GM12878 (cell line): ENCODE data around the gene GTF2H1. TPM values are rescaled to one million over a fixed set of nuclear protein-coding genes. Genes with fewer than 3 reads are reported as not detected.

Experiments
- ATAC-seq: fragments of 200-7000 bp; cut with Tn5 transposase; 3 replicates; pipeline ENCODE4 v1.9.1; 2020; ENCODE audit warnings: mild to moderate bottlenecking, moderate library complexity
- BruUV-seq: library from RNA; stranded (reverse); fragments of 400-500 nt; replicated peaks from 2 replicates; lab custom pipeline; 2021; lab: Mats Ljungman, UMichigan
- CTCF ChIA-PET: fragments of 300-600 bp; sonication (Branson Sonifier 250); formaldehyde crosslinking; extraction: SDS; loops from one replicate; lab custom pipeline; 2021; ENCODE audit warnings: inconsistent platforms; lab: Yijun Ruan, JAX
- POLR2A ChIA-PET: fragments of 350-600 bp; formaldehyde crosslinking; extraction: SDS; loops from one replicate; lab custom pipeline; 2021; ENCODE audit warnings: inconsistent platforms; lab: Charles Lee
- RAD21 ChIA-PET: fragments of 300-600 bp; sonication (Branson Sonifier 250); formaldehyde crosslinking; loops from one replicate; lab custom pipeline; 2023; ENCODE audit warnings: antibody characterized with exemption; ENCODE audit not compliant: unreplicated experiment; lab: Charles Lee
- SMC1A ChIA-PET: fragments of 300-600 bp; sonication (Branson Sonifier 250); formaldehyde crosslinking; loops from one replicate; lab custom pipeline; 2023; ENCODE audit not compliant: unreplicated experiment, uncharacterized antibody; lab: Charles Lee
- DNase-seq: peaks from one replicate; pipeline ENCODE4 v3.0.0-alpha.2; 2011; ENCODE audit warnings: low read depth, low spot score
- FAIRE-seq: peaks from 3 replicates; lab custom pipeline; 2011; peaks lifted over from hg19 to GRCh38; lab: Jason Lieb, UNC
- H2AFZ ChIP-seq: 2 replicates; pipeline ENCODE4 v1.6.0; 2011; ENCODE audit warnings: low read depth, low read length, control low read depth; ENCODE audit not compliant: control insufficient read depth
- H3K27ac ChIP-seq: 2 replicates; pipeline ENCODE4 v1.5.1; 2011; ENCODE audit warnings: control low read depth; ENCODE audit not compliant: control insufficient read depth, insufficient read depth
- H3K27me3 ChIP-seq, 2 experiments: replicated peaks in 1 of 2; 2 replicates each; pipeline versions ENCODE4 v1.6.0 to v1.6.1; 2011; ENCODE audit warnings: low read length in 1 of 2; ENCODE audit not compliant: control insufficient read depth in 2 of 2, insufficient read depth in 2 of 2
- H3K36me3 ChIP-seq, 2 experiments: 2 replicates each; pipeline ENCODE4 v1.5.1; 2011; ENCODE audit warnings: low read length in 1 of 2; ENCODE audit not compliant: control insufficient read depth in 2 of 2, insufficient read depth in 2 of 2
- H3K4me1 ChIP-seq: 2 replicates; pipeline ENCODE4 v1.6.1; 2011; ENCODE audit warnings: mild to moderate bottlenecking, low read length, moderate library complexity, mixed read lengths; ENCODE audit not compliant: control insufficient read depth, insufficient read depth
- H3K4me2 ChIP-seq: 2 replicates; pipeline ENCODE4 v1.6.0; 2011; ENCODE audit warnings: control low read depth; ENCODE audit not compliant: control insufficient read depth, insufficient read depth
- H3K4me3 ChIP-seq: fragments of 200-600 bp; sonication (generic); 2 replicates; pipeline ENCODE4 v1.5.1; 2016
- H3K79me2 ChIP-seq: 2 replicates; pipeline ENCODE4 v1.6.0; 2011; ENCODE audit warnings: low read length; ENCODE audit not compliant: control insufficient read depth, insufficient read depth
- H3K9ac ChIP-seq: 2 replicates; pipeline ENCODE4 v1.8.0; 2011; ENCODE audit warnings: low read length, control low read depth, mixed read lengths; ENCODE audit not compliant: control insufficient read depth, insufficient read depth
- H3K9me3 ChIP-seq: replicated peaks from 3 replicates; pipeline ENCODE4 v1.5.1; 2011; ENCODE audit warnings: mild to moderate bottlenecking, low read length; ENCODE audit not compliant: control insufficient read depth, insufficient read depth
- H4K20me1 ChIP-seq: 2 replicates; pipeline ENCODE4 v1.6.0; 2011; ENCODE audit not compliant: control insufficient read depth, insufficient read depth
- BHLHE40 ChIP-seq, 2 experiments: fragments of 450-650 bp in 1 of 2; IDR thresholded peaks; 2 replicates each; pipeline ENCODE4 v1.6.1; 2011 to 2017; ENCODE audit warnings: low read depth in 2 of 2, borderline replicate concordance in 1 of 2, improper control_type of control experiment in 1 of 2, low read length in 1 of 2, mild to moderate bottlenecking in 1 of 2
- CTCF ChIP-seq, 3 experiments: IDR thresholded peaks in 2 of 3; conservative IDR thresholded peaks in 1 of 3; 2 replicates each; pipeline ENCODE4 v1.5.1; 2011; ENCODE audit warnings: low read depth in 3 of 3, low read length in 3 of 3, mild to moderate bottlenecking in 3 of 3, control low read depth in 2 of 3, moderate library complexity in 2 of 3, inconsistent platforms in 1 of 3, mixed read lengths in 1 of 3; ENCODE audit not compliant: control insufficient read depth in 2 of 3, insufficient read depth in 1 of 3; ENCODE audit errors: extremely low read depth in 1 of 3
- HDAC2 ChIP-seq: fragments of 200-600 bp; sonication (generic); IDR thresholded peaks from 2 replicates; pipeline ENCODE4 v1.6.1; 2017
- MAX ChIP-seq: IDR thresholded peaks from 2 replicates; pipeline ENCODE4 v1.6.1; 2012; ENCODE audit warnings: low read depth, low read length, improper control_type of control experiment
- MEF2A ChIP-seq: IDR thresholded peaks from 2 replicates; pipeline ENCODE4 v1.6.1; 2011; ENCODE audit warnings: low read depth, mild to moderate bottlenecking, low read length, moderate library complexity; ENCODE audit not compliant: insufficient read depth
- MXI1 ChIP-seq: fragments of 150-350 bp; IDR thresholded peaks from 2 replicates; pipeline ENCODE4 v1.6.1; 2011; ENCODE audit warnings: low read depth, mild to moderate bottlenecking, inconsistent platforms, low read length, improper control_type of control experiment
- NFIC ChIP-seq: IDR thresholded peaks from 2 replicates; pipeline ENCODE4 v1.6.1; 2012; ENCODE audit warnings: low read depth, mild to moderate bottlenecking, inconsistent platforms, low read length, moderate library complexity
- NRF1 ChIP-seq: conservative IDR thresholded peaks from 2 replicates; pipeline ENCODE4 v1.6.1; 2011; ENCODE audit warnings: mild to moderate bottlenecking, low read depth, low read length, improper control_type of control experiment
- RCOR1 ChIP-seq: conservative IDR thresholded peaks from 2 replicates; pipeline ENCODE4 v1.6.1; 2012; ENCODE audit warnings: low read depth, low read length, improper control_type of control experiment
- ZNF274 ChIP-seq: IDR thresholded peaks from one replicate; pipeline ENCODE4 v1.8.0; 2011; ENCODE audit not compliant: insufficient read length, insufficient read depth
- WGBS: methylation state at CpG from one replicate; pipeline ENCODE4 v1.1.6; 2016; ENCODE audit warnings: low lambda C conversion rate; ENCODE audit not compliant: insufficient replicate concordance, insufficient coverage; ENCODE audit errors: missing lambda C conversion rate; 5-methylcytosine and 5-hydroxymethylcytosine counted together
- in situ Hi-C: fragments of 300-500 bp; cut with MboI; formaldehyde crosslinking; loops from 9 replicates; pipeline ENCODE4 v1.14.3; 2018; ENCODE audit warnings: mixed read lengths
- intact Hi-C: fragments of 100-400 bp; cut with micrococcal nuclease; formaldehyde crosslinking; loops from one replicate; pipeline ENCODE4 v1.14.2; 2022; ENCODE audit not compliant: unreplicated experiment
- polyA plus RNA-seq, 11 experiments: library from polyadenylated mRNA; depleted of rRNA in 4 of 11; unstranded in 6 of 11; stranded (reverse) in 5 of 11; fragments of >200 nt; fragmentation: Nextera tagmentation in 4 of 11; fragmentation: Illumina TruSeq in 1 of 11; extraction: Ambion mirVana in 4 of 11; extraction: Trizol in 1 of 11; gene quantifications; 1 replicate in 1 of 11; 2 replicates in 10 of 11; pipeline versions ENCODE4 v1.2.1 to v1.2.3, GENCODE V29; 2011 to 2016; ENCODE audit warnings: inconsistent platforms in 2 of 11, missing spikeins in 2 of 11, low read depth in 1 of 11
- total RNA-seq, 4 experiments: library from RNA; depleted of rRNA in 3 of 4; stranded (reverse); fragments of >200 nt in 3 of 4; fragmentation: Illumina TruSeq in 1 of 4; extraction: Trizol in 1 of 4; gene quantifications; 2 replicates each; pipeline versions ENCODE4 v1.2.1 to v1.2.3, GENCODE V29; 2013 to 2021
- TF ChIP-seq, protein P1 (sequence below): IDR thresholded peaks from 2 replicates; pipeline ENCODE4 v1.6.1; 2011; ENCODE audit warnings: borderline replicate concordance, low read depth, mild to moderate bottlenecking, moderate library complexity, low read length; ENCODE audit not compliant: insufficient read depth, poor library complexity, severe bottlenecking

The GTF2H1 gene
- total and polyA plus RNA-seq, 10 of the 15 experiments (the other 5 are each of a cell fraction or from before 2014, with no cell fraction given) = 36.7 to 68.8 (median 46.6) TPM

DNA sequence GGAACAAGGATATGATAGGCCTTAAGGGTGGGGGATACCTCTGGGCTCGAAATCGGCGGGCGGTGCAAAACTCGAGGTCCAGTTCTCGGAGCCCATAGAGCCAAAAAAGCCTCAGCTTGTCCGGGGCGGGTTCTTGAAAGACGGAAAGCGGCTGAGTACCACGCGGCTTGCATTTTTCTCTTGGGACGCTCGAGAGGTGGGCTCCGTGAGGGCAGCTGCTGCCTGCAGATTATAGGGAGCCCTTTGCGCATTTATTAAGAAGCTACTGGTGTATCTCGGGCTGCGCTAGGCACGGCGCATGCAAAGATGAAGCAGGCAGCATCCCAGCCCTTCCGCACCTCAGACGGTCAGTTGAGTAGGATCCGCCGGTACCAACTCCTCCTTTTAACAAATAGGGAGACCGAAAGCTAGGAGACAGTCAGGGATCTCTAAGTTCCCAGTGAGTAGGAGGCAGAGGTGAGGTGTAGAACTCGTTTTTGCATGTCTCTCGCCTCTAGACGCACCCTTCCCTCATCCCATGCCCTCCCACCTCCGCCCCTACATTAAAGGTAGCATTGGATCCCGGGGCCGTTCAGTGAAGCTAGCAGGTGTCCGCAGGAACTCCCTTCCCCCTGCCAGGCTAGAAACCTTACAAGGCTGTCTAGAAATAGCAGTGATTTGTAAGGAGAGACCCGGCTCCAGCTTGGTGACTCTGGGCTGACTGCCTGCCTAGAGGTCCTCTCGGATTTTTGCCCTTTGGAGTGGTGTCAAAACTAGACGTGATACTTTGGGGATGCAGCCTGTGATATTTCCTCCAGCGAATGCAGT is 72.8 kb downstream of the GTF2H1 start (continued):
- TF ChIP-seq MAX (no peak), CTCF (IDR thresholded peaks at IDR 0.05 in 2 of 3, conservative IDR thresholded peaks at IDR 0.05 in 1 of 3; ENCODE audit: control insufficient read depth in 2 of 3, extremely low read depth in 1 of 3, insufficient read depth in 1 of 3, low read depth in 3 of 3, low read length in 3 of 3) (no peak), BHLHE40 (IDR thresholded peaks at IDR 0.05; ENCODE audit: borderline replicate concordance in 1 of 2, low read depth in 2 of 2, low read length in 1 of 2) (no peak)

DNA sequence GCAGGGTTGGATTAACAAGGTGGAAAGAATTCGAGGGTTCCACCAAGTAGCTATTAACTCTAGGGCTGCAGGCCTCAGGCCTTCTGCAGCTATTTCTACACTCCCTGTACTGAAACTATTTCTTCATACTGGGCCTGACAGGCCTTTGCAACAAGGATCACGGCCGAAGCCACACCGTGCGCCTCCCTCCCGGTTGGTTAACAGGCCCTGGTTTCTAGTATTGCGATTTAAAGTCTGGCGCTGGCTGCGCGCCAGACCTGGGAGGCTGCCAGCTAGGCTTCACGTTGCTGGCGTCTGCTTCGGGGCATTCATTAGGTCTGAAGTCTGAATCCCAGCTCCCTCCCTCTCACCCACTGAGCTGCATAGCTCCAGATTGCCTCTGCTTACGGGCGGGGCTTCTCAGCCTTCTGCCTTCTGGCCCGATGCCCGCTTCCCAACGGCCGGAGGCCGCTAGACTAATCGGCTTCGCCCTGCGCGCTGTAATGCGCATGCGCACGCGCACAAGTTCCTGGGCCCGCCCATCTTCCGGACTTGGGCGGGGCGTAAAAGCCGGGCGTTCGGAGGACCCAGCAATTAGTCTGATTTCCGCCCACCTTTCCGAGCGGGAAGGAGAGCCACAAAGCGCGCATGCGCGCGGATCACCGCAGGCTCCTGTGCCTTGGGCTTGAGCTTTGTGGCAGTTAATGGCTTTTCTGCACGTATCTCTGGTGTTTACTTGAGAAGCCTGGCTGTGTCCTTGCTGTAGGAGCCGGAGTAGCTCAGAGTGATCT is 73.6 kb downstream of the GTF2H1 start:
- Histone ChIP-seq H3K27ac (peak overlapping the region; percentile 95), H3K4me1 (peaks cover 15% of the 10 kb centered on the region), H3K9ac (peak overlapping the region; percentile 91), H2AFZ (no peak overlapping the region; the same call in 1 of the 2 replicates), H3K27me3 (no peaks in the 10 kb centered on the region), H3K4me2 (peak overlapping the region; percentile 58), H4K20me1 (peaks cover 16% of the 10 kb centered on the region), H3K79me2 (peaks cover 70% of the 10 kb centered on the region), H3K4me3 (peak overlapping the region; percentile 97), H3K36me3 (peaks cover 15 to 39% of the 10 kb centered on the region in 2 experiments), H3K9me3 (no peaks in the 10 kb centered on the region; the same call in 2 of the 3 replicates)
- ChIA-PET RAD21 (interaction anchor here (1.0 to 6.2 kb wide), 10 partner anchors 12 to 372 kb away, joined by 3 to 39 read pairs (median 7); partner anchors contain the start of genes HPS5, SPTY2D1 and TSG101), POLR2A (interaction anchor here (0.7 to 7.0 kb wide), 9 partner anchors 11 to 372 kb away, joined by 3 to 95 read pairs (median 5); partner anchors contain the start of genes GTF2H1, HPS5, SAAL1 and TSG101), SMC1A (interaction anchor here (0.7 to 7.1 kb wide), 23 partner anchors 9 to 364 kb away, joined by 3 to 83 read pairs (median 4); partner anchors contain the start of genes GTF2H1, HPS5 and TSG101), CTCF (interaction anchor here (0.6 to 4.3 kb wide), 13 partner anchors 11 to 369 kb away, joined by 3 to 31 read pairs (median 3); partner anchors contain the start of gene HPS5)
- in situ Hi-C loops (loop anchor here (5.0 kb wide), 1 partner anchor 154 kb away; no protein-coding TSS in a partner anchor), intact Hi-C loops (loop anchor here (1.0 to 10.0 kb wide), 3 partner anchors 129 to 236 kb away; partner anchors contain the start of genes SPTY2D1 and TSG101)
- FAIRE-seq = peak; percentile 81
- ATAC-seq = peak; percentile 85
- BruUV-seq = no TSS peak
- DNase-seq = peak; percentile 86
- under 1% methylated on average over 46 of the region's 46 CpGs for WGBS
- TF ChIP-seq MEF2A = no peak
- TF ChIP-seq ZNF274 = no peak
- no peak for TF ChIP-seq NFIC
- TF ChIP-seq, protein P1, sequence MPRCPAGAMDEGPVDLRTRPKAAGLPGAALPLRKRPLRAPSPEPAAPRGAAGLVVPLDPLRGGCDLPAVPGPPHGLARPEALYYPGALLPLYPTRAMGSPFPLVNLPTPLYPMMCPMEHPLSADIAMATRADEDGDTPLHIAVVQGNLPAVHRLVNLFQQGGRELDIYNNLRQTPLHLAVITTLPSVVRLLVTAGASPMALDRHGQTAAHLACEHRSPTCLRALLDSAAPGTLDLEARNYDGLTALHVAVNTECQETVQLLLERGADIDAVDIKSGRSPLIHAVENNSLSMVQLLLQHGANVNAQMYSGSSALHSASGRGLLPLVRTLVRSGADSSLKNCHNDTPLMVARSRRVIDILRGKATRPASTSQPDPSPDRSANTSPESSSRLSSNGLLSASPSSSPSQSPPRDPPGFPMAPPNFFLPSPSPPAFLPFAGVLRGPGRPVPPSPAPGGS = no peak
- TF ChIP-seq HDAC2 = no peak
- TF ChIP-seq RCOR1 = no peak
- peak; percentile 66 for TF ChIP-seq NRF1
- peak; percentile 58 for TF ChIP-seq MXI1
